Neuronal stem cell (in vitro differentiated cells): Measurements from ENCODE around the gene WDR36.

Source experiments
- DNase-seq: peaks from one replicate; pipeline ENCODE4 v3.0.0-alpha.2; 2013; ENCODE audit warnings: low spot score
- H2AFZ ChIP-seq: one replicate; pipeline ENCODE4 v1.6.1; 2013; ENCODE audit warnings: mild to moderate bottlenecking, low read length, inconsistent platforms
- H2AK5ac ChIP-seq: 2 replicates; pipeline ENCODE4 v1.6.1; 2013; ENCODE audit warnings: low read depth, mild to moderate bottlenecking, inconsistent platforms, low read length, moderate library complexity, mixed read lengths
- H2BK120ac ChIP-seq: 2 replicates; pipeline ENCODE4 v1.6.1; 2013; ENCODE audit warnings: low read depth, mild to moderate bottlenecking, inconsistent platforms, low read length, moderate library complexity, mixed read lengths
- H2BK12ac ChIP-seq: one replicate; pipeline ENCODE4 v1.6.1; 2013; ENCODE audit warnings: low read length, inconsistent platforms
- H2BK15ac ChIP-seq: 2 replicates; pipeline ENCODE4 v1.6.1; 2013; ENCODE audit warnings: mild to moderate bottlenecking, low read length, inconsistent platforms, mixed read lengths
- H2BK5ac ChIP-seq: one replicate; pipeline ENCODE4 v1.6.1; 2013; ENCODE audit warnings: inconsistent platforms, mild to moderate bottlenecking, low read length, moderate library complexity
- H3K14ac ChIP-seq: one replicate; pipeline ENCODE4 v1.6.1; 2013; ENCODE audit warnings: low read length, inconsistent platforms
- H3K18ac ChIP-seq: 2 replicates; pipeline ENCODE4 v1.6.1; 2013; ENCODE audit warnings: low read length, inconsistent platforms
- H3K23ac ChIP-seq: 2 replicates; pipeline ENCODE4 v1.6.1; 2013; ENCODE audit warnings: low read depth, mild to moderate bottlenecking, mixed read lengths, low read length, inconsistent platforms; ENCODE audit not compliant: poor library complexity
- H3K27ac ChIP-seq: replicated peaks from 3 replicates; pipeline ENCODE4 v1.5.1; 2013; ENCODE audit warnings: low read length, inconsistent platforms
- H3K27me3 ChIP-seq, 3 experiments: 2 replicates each; pipeline ENCODE4 v1.6.1; 2013; ENCODE audit warnings: low read length in 3 of 3, mild to moderate bottlenecking in 2 of 3, inconsistent platforms in 1 of 3, low read depth in 1 of 3, mixed read lengths in 1 of 3, moderate library complexity in 1 of 3; ENCODE audit not compliant: control insufficient read depth in 3 of 3, insufficient read depth in 3 of 3
- H3K36me3 ChIP-seq, 2 donors: replicated peaks in 1 of 2; 2 replicates each; pipeline ENCODE4 v1.6.1; 2013; ENCODE audit warnings: low read length in 2 of 2; ENCODE audit not compliant: control insufficient read depth in 2 of 2, insufficient read depth in 2 of 2
- H3K4ac ChIP-seq: 2 replicates; pipeline ENCODE4 v1.6.1; 2013; ENCODE audit warnings: inconsistent platforms, mild to moderate bottlenecking, low read length, moderate library complexity
- H3K4me1 ChIP-seq, 2 donors: 1 replicate in 1 of 2; 2 replicates in 1 of 2; pipeline ENCODE4 v1.6.1; 2013; ENCODE audit warnings: low read length in 2 of 2, low read depth in 1 of 2; ENCODE audit not compliant: control insufficient read depth in 2 of 2, insufficient read depth in 1 of 2
- H3K4me2 ChIP-seq: one replicate; pipeline ENCODE4 v1.6.1; 2013; ENCODE audit warnings: mild to moderate bottlenecking, low read length, inconsistent platforms; ENCODE audit not compliant: insufficient read depth, poor library complexity, severe bottlenecking
- H3K4me3 ChIP-seq, 2 donors: 2 replicates each; pipeline ENCODE4 v1.5.1; 2013; ENCODE audit warnings: low read length in 2 of 2, mild to moderate bottlenecking in 2 of 2, inconsistent platforms in 1 of 2, moderate library complexity in 1 of 2
- H3K79me1 ChIP-seq: one replicate; pipeline ENCODE4 v1.6.1; 2013; ENCODE audit warnings: low read depth, mild to moderate bottlenecking, inconsistent platforms, low read length, moderate library complexity
- H3K9ac ChIP-seq: one replicate; pipeline ENCODE4 v1.6.1; 2013; ENCODE audit warnings: mild to moderate bottlenecking, low read depth, low read length, inconsistent platforms; ENCODE audit not compliant: poor library complexity
- H3K9me3 ChIP-seq, 2 donors: replicated peaks in 1 of 2; 2 replicates each; pipeline versions ENCODE3 to v1.6.1; 2013; ENCODE audit warnings: low read length in 2 of 2, mild to moderate bottlenecking in 2 of 2, inconsistent platforms in 1 of 2, low read depth in 1 of 2, mixed read lengths in 1 of 2, moderate library complexity in 1 of 2; ENCODE audit not compliant: control insufficient read depth in 2 of 2, insufficient read depth in 1 of 2
- H4K8ac ChIP-seq: one replicate; pipeline ENCODE4 v1.6.1; 2013; ENCODE audit warnings: low read depth, mild to moderate bottlenecking, inconsistent platforms, low read length, moderate library complexity
- H4K91ac ChIP-seq: one replicate; pipeline ENCODE4 v1.6.1; 2013; ENCODE audit warnings: low read length, low read depth, mild to moderate bottlenecking, inconsistent platforms; ENCODE audit not compliant: poor library complexity
- WGBS, 2 donors: extraction: QIAGEN DNeasy Blood & Tissue Kit; methylation state at CpG; one replicate each; pipeline ENCODE4 v1.1.7; 2013; ENCODE audit warnings: missing lambda C conversion rate in 2 of 2, mixed read lengths in 1 of 2; ENCODE audit not compliant: insufficient read length in 2 of 2, insufficient replicate concordance in 1 of 2; ENCODE audit errors: extremely low coverage in 2 of 2; 5-methylcytosine and 5-hydroxymethylcytosine counted together

The WDR36 gene

GRCh38 chr5:111061618-111062017 lies 30.5 kb upstream of the WDR36 start:
- Histone ChIP-seq H2BK15ac (no peak overlapping the region), H2BK120ac (no peak overlapping the region), H3K9ac (no peak overlapping the region), H2AFZ (no peak overlapping the region), H2BK12ac (no peak overlapping the region), H2AK5ac (no peak overlapping the region), H3K4me1 (peaks cover 0 to 1% of the 10 kb centered on the region in 2 donors), H3K14ac (no peak overlapping the region), H3K23ac (no peak overlapping the region), H3K4me2 (no peak overlapping the region), H3K9me3 (no peaks in the 10 kb centered on the region), H3K36me3 (no peaks in the 10 kb centered on the region), H3K27me3 (peaks cover 0 to 10% (median 0%) of the 10 kb centered on the region in 3 experiments), H2BK5ac (no peak overlapping the region), H4K8ac (no peak overlapping the region), H3K4ac (no peak overlapping the region), H3K27ac (no peak overlapping the region), H4K91ac (no peak overlapping the region), H3K18ac (no peak overlapping the region), H3K4me3 (no peak overlapping the region), H3K79me1 (no peaks in the 10 kb centered on the region)
- DNase-seq: no peak

GRCh38 chr5:111063709-111064322 lies 28.3 kb upstream of the WDR36 start:
- Histone ChIP-seq H3K36me3 (no peaks in the 10 kb centered on the region), H2BK120ac (no peak overlapping the region), H4K91ac (no peak overlapping the region), H2AFZ (no peak overlapping the region), H2AK5ac (no peak overlapping the region), H3K27me3 (peaks cover 0 to 31% (median 0%) of the 10 kb centered on the region in 3 experiments), H2BK15ac (no peak overlapping the region), H3K18ac (no peak overlapping the region), H3K4me1 (no peaks in the 10 kb centered on the region), H3K14ac (no peak overlapping the region), H3K9me3 (no peaks in the 10 kb centered on the region), H3K4me3 (no peak overlapping the region), H3K4me2 (no peak overlapping the region), H2BK12ac (no peak overlapping the region), H3K9ac (no peak overlapping the region), H3K23ac (no peak overlapping the region), H3K79me1 (no peaks in the 10 kb centered on the region), H3K27ac (no peak overlapping the region), H2BK5ac (no peak overlapping the region), H3K4ac (no peak overlapping the region), H4K8ac (no peak overlapping the region)
- no peak for DNase-seq
- no CpG with 5 or more reads among the region's 3 CpGs for WGBS, 2 donors

GRCh38 chr5:111066261-111066938 lies 25.7 kb upstream of the WDR36 start:
- Histone ChIP-seq H3K4me2 (no peak overlapping the region), H3K18ac (no peak overlapping the region), H2BK120ac (no peak overlapping the region), H3K9me3 (no peaks in the 10 kb centered on the region), H4K8ac (no peak overlapping the region), H3K9ac (no peak overlapping the region), H3K14ac (no peak overlapping the region), H4K91ac (no peak overlapping the region), H2BK15ac (no peak overlapping the region), H3K4me1 (no peaks in the 10 kb centered on the region), H3K27ac (no peak overlapping the region), H2BK5ac (no peak overlapping the region), H3K79me1 (no peaks in the 10 kb centered on the region), H3K4me3 (no peak overlapping the region), H3K23ac (no peak overlapping the region), H2AFZ (no peak overlapping the region), H3K36me3 (no peaks in the 10 kb centered on the region), H3K4ac (no peak overlapping the region), H2BK12ac (no peak overlapping the region), H3K27me3 (peaks cover 3 to 57% (median 21%) of the 10 kb centered on the region in 3 experiments), H2AK5ac (no peak overlapping the region)
- DNase-seq: no peak
- WGBS, 2 donors: no CpG with 5 or more reads among the region's 2 CpGs

GRCh38 chr5:111068213-111068612 lies 23.9 kb upstream of the WDR36 start:
- H4K8ac ChIP-seq: no peak overlapping the region
- H3K4me1 ChIP-seq: peaks cover 0 to under 1% of the 10 kb centered on the region in 2 donors
- H2BK120ac ChIP-seq: no peak overlapping the region
- no peaks in the 10 kb centered on the region for H3K79me1 ChIP-seq
- no peaks in the 10 kb centered on the region for H3K9me3 ChIP-seq
- no peak overlapping the region for H3K27ac ChIP-seq
- H2BK15ac ChIP-seq: no peak overlapping the region
- no peak overlapping the region for H3K18ac ChIP-seq
- H4K91ac ChIP-seq: no peak overlapping the region
- H2BK12ac ChIP-seq: no peak overlapping the region
- no peak overlapping the region for H3K9ac ChIP-seq
- H3K27me3 ChIP-seq: peaks cover 3 to 75% (median 38%) of the 10 kb centered on the region in 3 experiments
- H3K36me3 ChIP-seq: no peaks in the 10 kb centered on the region
- no peak for DNase-seq
- no peak overlapping the region for H2BK5ac ChIP-seq
- WGBS, 2 donors: no CpG with 5 or more reads among the region's 2 CpGs
- no peak overlapping the region for H3K14ac ChIP-seq
- no peak overlapping the region for H3K23ac ChIP-seq
- H3K4me3 ChIP-seq: no peak overlapping the region
- no peak overlapping the region for H2AFZ ChIP-seq
- no peak overlapping the region for H3K4ac ChIP-seq
- no peak overlapping the region for H2AK5ac ChIP-seq
- H3K4me2 ChIP-seq: no peak overlapping the region
